ENCODE data around the gene CNOT6. TPM values are rescaled to one million over a fixed set of nuclear protein-coding genes. Genes with fewer than 3 reads are reported as not detected.

Gene CNOT6
- total RNA-seq, 1 donor from 2014 or later = 55.7 TPM

- H3K4me3 Mint-ChIP-seq = no peak overlapping the region
- no peaks in the 10 kb centered on the region for H3K9me3 Mint-ChIP-seq
- no peaks in the 10 kb centered on the region for H3K4me1 Mint-ChIP-seq (ENCODE audit: unreplicated experiment)
- TF ChIP-seq CTCF (conservative IDR thresholded peaks at IDR 0.05) = no peak
- peaks cover 3% of the 10 kb centered on the region for H3K27me3 Mint-ChIP-seq
- H3K36me3 Mint-ChIP-seq = no peaks in the 10 kb centered on the region
- no peak overlapping the region for H3K27ac Mint-ChIP-seq
- peak; percentile 56 for DNase-seq (ENCODE audit: extremely low spot score, unreplicated experiment)
Measured at GRCh38 chr5:180600554-180601041, 106.4 kb downstream of the CNOT6 start.

GRCh38 chr5:180601591-180602480 is 107.7 kb downstream of the CNOT6 start:
- no peak overlapping the region for H3K27ac Mint-ChIP-seq
- TF ChIP-seq CTCF (conservative IDR thresholded peaks at IDR 0.05) = no peak
- DNase-seq (ENCODE audit: extremely low spot score, unreplicated experiment) = no peak
- H3K9me3 Mint-ChIP-seq = no peaks in the 10 kb centered on the region
- H3K4me1 Mint-ChIP-seq (ENCODE audit: unreplicated experiment) = no peaks in the 10 kb centered on the region
- H3K27me3 Mint-ChIP-seq = no peaks in the 10 kb centered on the region
- no peaks in the 10 kb centered on the region for H3K36me3 Mint-ChIP-seq
- H3K4me3 Mint-ChIP-seq = no peak overlapping the region

GRCh38 chr5:180602481-180603075 is 108.4 kb downstream of the CNOT6 start:
- DNase-seq (ENCODE audit: extremely low spot score, unreplicated experiment) = no peak

GRCh38 chr5:180603076-180603594 is 109.0 kb downstream of the CNOT6 start:
- no peaks in the 10 kb centered on the region for H3K9me3 Mint-ChIP-seq
- peaks cover 5% of the 10 kb centered on the region for H3K4me1 Mint-ChIP-seq (ENCODE audit: unreplicated experiment)
- no peak for TF ChIP-seq CTCF (conservative IDR thresholded peaks at IDR 0.05)
- H3K27ac Mint-ChIP-seq = no peak overlapping the region
- no peak overlapping the region for H3K4me3 Mint-ChIP-seq
- no peak for DNase-seq (ENCODE audit: extremely low spot score, unreplicated experiment)
- no peaks in the 10 kb centered on the region for H3K36me3 Mint-ChIP-seq
- H3K27me3 Mint-ChIP-seq = no peaks in the 10 kb centered on the region

More at GRCh38 chr5:180602481-180603075, 108.4 kb downstream of the CNOT6 start:
- H3K9me3 Mint-ChIP-seq = no peaks in the 10 kb centered on the region
- no peak overlapping the region for H3K4me3 Mint-ChIP-seq
- H3K36me3 Mint-ChIP-seq = no peaks in the 10 kb centered on the region
- no peaks in the 10 kb centered on the region for H3K4me1 Mint-ChIP-seq (ENCODE audit: unreplicated experiment)
- no peak overlapping the region for H3K27ac Mint-ChIP-seq
- no peak for TF ChIP-seq CTCF (conservative IDR thresholded peaks at IDR 0.05)
- H3K27me3 Mint-ChIP-seq = no peaks in the 10 kb centered on the region

- H3K27me3 Mint-ChIP-seq = no peaks in the 10 kb centered on the region
- no peak overlapping the region for H3K4me3 Mint-ChIP-seq
- H3K36me3 Mint-ChIP-seq = no peaks in the 10 kb centered on the region
Measured at GRCh38 chr5:180604271-180604670, 110.1 kb downstream of the CNOT6 start.

More at GRCh38 chr5:180604271-180604670, 110.1 kb downstream of the CNOT6 start:
- Mint-ChIP-seq H3K4me1 (ENCODE audit: unreplicated experiment) (peaks cover 9% of the 10 kb centered on the region), H3K27ac (no peak overlapping the region), H3K9me3 (no peaks in the 10 kb centered on the region)
- DNase-seq (ENCODE audit: extremely low spot score, unreplicated experiment) = no peak
- TF ChIP-seq CTCF (conservative IDR thresholded peaks at IDR 0.05) = no peak

Measured in type B pancreatic cell (in vitro differentiated cells).